ENCODE results near the gene FOXG1.

The FOXG1 gene

GRCh38 chr14:28766469-28766955, at the start of gene FOXG1:
Gene FOXG1 (plus strand): TSS chr14:28766787. CDS start chr14:28767280, 493 bp downstream.
- DNase-seq: peak; percentile 99

GRCh38 chr14:28719130-28719529, 47.5 kb upstream of the FOXG1 start:
- DNase-seq: no peak

GRCh38 chr14:28731358-28731757, 35.2 kb upstream of the FOXG1 start:
- DNase-seq: no peak

- DNase-seq: no peak
These were observed 24.3 kb upstream of the FOXG1 start for GRCh38 chr14:28742171-28742846.

GRCh38 chr14:28744126-28744525, 22.5 kb upstream of the FOXG1 start:
- DNase-seq: no peak

GRCh38 chr14:28745176-28745575, 21.4 kb upstream of the FOXG1 start:
- DNase-seq: no peak

- no peak for DNase-seq
These were observed 20.3 kb upstream of the FOXG1 start for GRCh38 chr14:28746247-28746646.

GRCh38 chr14:28751467-28752058, 15.0 kb upstream of the FOXG1 start:
- DNase-seq: peak; percentile 77

GRCh38 chr14:28754209-28754985, 12.2 kb upstream of the FOXG1 start:
- DNase-seq: no peak

- DNase-seq: no peak
These were observed 11.3 kb upstream of the FOXG1 start for GRCh38 chr14:28755198-28755815.

GRCh38 chr14:28755884-28756268, 10.7 kb upstream of the FOXG1 start:
- no peak for DNase-seq

GRCh38 chr14:28756269-28756883, 10.2 kb upstream of the FOXG1 start:
- no peak for DNase-seq

GRCh38 chr14:28756884-28757570, 9.6 kb upstream of the FOXG1 start:
- no peak for DNase-seq

GRCh38 chr14:28757786-28758185, 8.8 kb upstream of the FOXG1 start:
- DNase-seq: no peak

GRCh38 chr14:28758253-28758884, 8.2 kb upstream of the FOXG1 start:
- DNase-seq: no peak

GRCh38 chr14:28758885-28759652, 7.5 kb upstream of the FOXG1 start:
- no peak for DNase-seq

- DNase-seq: no peak
These were observed 6.8 kb upstream of the FOXG1 start for GRCh38 chr14:28759653-28760313.

GRCh38 chr14:28760431-28760996, 6.1 kb upstream of the FOXG1 start:
- no peak for DNase-seq

- DNase-seq: no peak
These were observed 4.9 kb upstream of the FOXG1 start for GRCh38 chr14:28761438-28762291.
